Thymus (tissue), 11 donors: Measurements from ENCODE around the gene THY1. TPM values are rescaled to one million over a fixed set of nuclear protein-coding genes. Genes with fewer than 3 reads are reported as not detected.
A peak's percentile ranks its signal among the peaks of the same experiment; 100 is the strongest.
"Not testable (repeated sequence)": the region's sequence is repeated elsewhere in the genome, so short reads cannot be mapped to it uniquely, and the experiment has no call there.

Experiments used
- DNase-seq, 9 donors: peaks; one replicate each; pipeline ENCODE4 v3.0.0-alpha.2; 2013; ENCODE audit warnings: low spot score in 9 of 9, low read depth in 6 of 9, missing footprints in 1 of 9
- H3K27ac ChIP-seq, 2 donors: one replicate each; pipeline ENCODE4 v1.5.1; 2013; ENCODE audit warnings: control low read depth in 1 of 2, low read depth in 1 of 2, low read length in 1 of 2, mild to moderate bottlenecking in 1 of 2, moderate library complexity in 1 of 2
- H3K27me3 ChIP-seq, 2 donors: one replicate each; pipeline ENCODE4 v1.5.1; 2013; ENCODE audit warnings: low read length in 1 of 2; ENCODE audit not compliant: control insufficient read depth in 2 of 2, insufficient read depth in 1 of 2
- H3K36me3 ChIP-seq, 2 donors: one replicate each; pipeline ENCODE4 v1.5.1; 2013; ENCODE audit warnings: low read length in 1 of 2, mild to moderate bottlenecking in 1 of 2, moderate library complexity in 1 of 2; ENCODE audit not compliant: control insufficient read depth in 2 of 2, insufficient read depth in 2 of 2
- H3K4me1 ChIP-seq, 2 donors: one replicate each; pipeline ENCODE4 v1.5.1; 2013; ENCODE audit warnings: low read length in 2 of 2; ENCODE audit not compliant: control insufficient read depth in 2 of 2, insufficient read depth in 2 of 2
- H3K4me3 ChIP-seq, 2 donors: one replicate each; pipeline ENCODE4 v1.5.1; 2013; ENCODE audit warnings: low read length in 2 of 2, control low read depth in 1 of 2, mild to moderate bottlenecking in 1 of 2
- H3K9me3 ChIP-seq, 2 donors: one replicate each; pipeline ENCODE4 v1.5.1; 2013; ENCODE audit warnings: low read length in 1 of 2, mild to moderate bottlenecking in 1 of 2; ENCODE audit not compliant: control insufficient read depth in 2 of 2, insufficient read depth in 1 of 2
- WGBS: extraction: QIAGEN DNeasy Blood & Tissue Kit; methylation state at CpG from one replicate; pipeline ENCODE4 v1.1.7; 2013; 5-methylcytosine and 5-hydroxymethylcytosine counted together
- polyA plus RNA-seq: library from polyadenylated mRNA; stranded (reverse); fragments of 200-250 nt; gene quantifications from one replicate; pipeline ENCODE4 v1.2.3, GENCODE V29; 2013
- total RNA-seq: library from RNA; stranded (reverse); fragments of 120-200 nt; gene quantifications from one replicate; pipeline ENCODE4 v1.2.4, GENCODE V29; 2013
- donor health status: healthy.

Gene THY1
- total and polyA plus RNA-seq, 2 donors = 15.3 to 88.8 TPM

GRCh38 chr11:119460582-119460981 lies 37.6 kb upstream of the THY1 start:
- Histone ChIP-seq H3K4me3 (no peak overlapping the region), H3K27me3 (no peaks in the 10 kb centered on the region), H3K36me3 (no peaks in the 10 kb centered on the region), H3K9me3 (no peaks in the 10 kb centered on the region), H3K27ac (no peak overlapping the region), H3K4me1 (no peaks in the 10 kb centered on the region)
- DNase-seq = no peak
- 54% methylated on average over 4 of the region's 4 CpGs for WGBS

GRCh38 chr11:119460097-119460496 lies 37.1 kb upstream of the THY1 start:
- no peak for DNase-seq
- Histone ChIP-seq H3K36me3 (no peaks in the 10 kb centered on the region), H3K4me3 (no peak overlapping the region), H3K4me1 (no peaks in the 10 kb centered on the region), H3K27ac (peak overlapping the region in 1 of 2 donors; percentile 3), H3K9me3 (no peaks in the 10 kb centered on the region), H3K27me3 (no peaks in the 10 kb centered on the region)
- WGBS = 93% methylated on average over 11 of the region's 11 CpGs

- 96% methylated on average over 8 of the region's 8 CpGs for WGBS
- Histone ChIP-seq H3K36me3 (no peaks in the 10 kb centered on the region), H3K4me1 (no peaks in the 10 kb centered on the region), H3K9me3 (no peaks in the 10 kb centered on the region), H3K27me3 (no peaks in the 10 kb centered on the region), H3K27ac (no peak overlapping the region), H3K4me3 (no peak overlapping the region)
- DNase-seq = no peak
Observed at GRCh38 chr11:119459293-119459976, 36.5 kb upstream of the THY1 start.

GRCh38 chr11:119455708-119456107 lies 32.7 kb upstream of the THY1 start:
- not testable (repeated sequence) for H3K36me3 ChIP-seq, H3K9me3 ChIP-seq, H3K27ac ChIP-seq, H3K4me3 ChIP-seq, H3K4me1 ChIP-seq, DNase-seq, H3K27me3 ChIP-seq
- WGBS = 96% methylated on average over 6 of the region's 6 CpGs

- 87% methylated on average over 4 of the region's 4 CpGs for WGBS
Observed at GRCh38 chr11:119455241-119455640, 32.3 kb upstream of the THY1 start.

GRCh38 chr11:119453881-119454280 lies 30.9 kb upstream of the THY1 start:
- 95% methylated on average over 1 of the region's 1 CpG for WGBS
- Histone ChIP-seq H3K4me3 (no peak overlapping the region), H3K9me3 (no peaks in the 10 kb centered on the region), H3K36me3 (no peaks in the 10 kb centered on the region), H3K27ac (no peak overlapping the region), H3K27me3 (no peaks in the 10 kb centered on the region), H3K4me1 (no peaks in the 10 kb centered on the region)
- DNase-seq = no peak

More at GRCh38 chr11:119455241-119455640, 32.3 kb upstream of the THY1 start:
- H3K27me3 ChIP-seq, H3K9me3 ChIP-seq, H3K4me3 ChIP-seq, DNase-seq, H3K27ac ChIP-seq, H3K4me1 ChIP-seq, H3K36me3 ChIP-seq: not testable (repeated sequence)

GRCh38 chr11:119450590-119451326 lies 27.8 kb upstream of the THY1 start:
- no peaks in the 10 kb centered on the region for H3K9me3 ChIP-seq
- H3K4me3 ChIP-seq = no peak overlapping the region
- no peaks in the 10 kb centered on the region for H3K27me3 ChIP-seq
- no peak for DNase-seq
- no peaks in the 10 kb centered on the region for H3K36me3 ChIP-seq
- H3K4me1 ChIP-seq = peaks cover 2 to 13% of the 10 kb centered on the region in 2 donors
- 93% methylated on average over 6 of the region's 6 CpGs for WGBS
- H3K27ac ChIP-seq = no peak overlapping the region

GRCh38 chr11:119449498-119449897 lies 26.5 kb upstream of the THY1 start:
- no peak overlapping the region for H3K4me3 ChIP-seq
- H3K27me3 ChIP-seq = no peaks in the 10 kb centered on the region
- no peaks in the 10 kb centered on the region for H3K36me3 ChIP-seq
- no peak for DNase-seq
- WGBS = 95% methylated on average over 3 of the region's 3 CpGs
- peaks cover 0 to 1% of the 10 kb centered on the region in 2 donors for H3K9me3 ChIP-seq
- H3K27ac ChIP-seq = no peak overlapping the region
- peaks cover 2 to 13% of the 10 kb centered on the region in 2 donors for H3K4me1 ChIP-seq

GRCh38 chr11:119448380-119448779 lies 25.4 kb upstream of the THY1 start:
- no peaks in the 10 kb centered on the region for H3K36me3 ChIP-seq
- H3K4me1 ChIP-seq = peaks cover 2 to 13% of the 10 kb centered on the region in 2 donors
- no peak overlapping the region for H3K4me3 ChIP-seq
- WGBS = 94% methylated on average over 4 of the region's 4 CpGs
- H3K9me3 ChIP-seq = peaks cover 0 to 1% of the 10 kb centered on the region in 2 donors
- peak overlapping the region in 1 of 2 donors; percentile 5 for H3K27ac ChIP-seq
- DNase-seq = no peak
- no peaks in the 10 kb centered on the region for H3K27me3 ChIP-seq
